ENCODE results near the gene CNTNAP2. TPM values are rescaled to one million over a fixed set of nuclear protein-coding genes. Genes with fewer than 3 reads are reported as not detected.

Gene CNTNAP2
- total RNA-seq, 2 experiments from 2014 or later = not detected

DNA sequence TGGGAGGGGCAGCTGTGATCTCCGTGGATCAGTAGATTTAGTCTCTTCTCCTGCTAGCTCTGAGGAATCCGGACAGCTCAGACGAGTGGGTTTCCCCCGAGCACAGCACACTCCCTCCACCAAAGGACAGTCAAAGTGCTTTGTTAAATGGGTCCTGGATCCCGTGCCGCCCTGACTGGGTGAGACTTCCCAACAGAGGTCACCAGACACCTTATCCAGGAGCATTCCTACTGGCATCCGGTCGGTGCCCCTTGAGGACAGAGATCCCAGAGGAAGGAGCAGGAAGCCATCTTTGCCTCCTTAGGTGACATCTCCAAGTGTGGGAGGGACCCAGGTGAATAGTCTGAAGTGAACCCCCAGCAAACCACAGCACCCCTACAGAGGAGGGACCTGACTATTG lies 1148.9 kb downstream of the CNTNAP2 start:
- Mint-ChIP-seq H3K27ac (no peak overlapping the region), H3K27me3 (no peaks in the 10 kb centered on the region), H3K9me3 (peaks cover 5% of the 10 kb centered on the region), H3K36me3 (no peaks in the 10 kb centered on the region), H3K4me3 (no peak overlapping the region), H3K4me1 (ENCODE audit: low read depth) (no peaks in the 10 kb centered on the region)
- intact Hi-C loops (cut with micrococcal nuclease) = no loop called here
- ChIA-PET CTCF (no interaction called here), POLR2A (no interaction called here)
- no peak for DNase-seq

DNA sequence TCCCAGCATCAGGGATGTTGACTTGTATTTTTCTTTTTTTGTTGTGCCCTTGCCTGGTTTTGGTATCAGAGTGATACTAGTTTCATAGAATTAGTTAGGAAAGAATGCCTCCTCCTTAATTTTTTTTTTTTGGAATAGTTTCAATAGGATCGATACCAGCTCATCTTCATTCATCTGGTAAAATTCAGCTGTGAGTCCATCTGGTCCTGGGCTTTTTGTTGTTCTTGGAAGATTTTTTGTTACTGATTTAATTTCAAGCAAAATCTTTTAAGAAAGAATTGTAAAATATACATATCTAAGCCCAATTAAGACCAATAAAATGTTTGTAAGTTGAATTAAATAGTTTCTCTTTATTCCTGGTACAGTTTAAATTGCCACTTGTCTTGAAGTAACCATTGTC lies 1159.5 kb downstream of the CNTNAP2 start:
- Mint-ChIP-seq H3K27ac (no peak overlapping the region), H3K27me3 (no peaks in the 10 kb centered on the region), H3K4me1 (ENCODE audit: low read depth) (no peaks in the 10 kb centered on the region), H3K4me3 (no peak overlapping the region), H3K36me3 (no peaks in the 10 kb centered on the region), H3K9me3 (peaks cover 24% of the 10 kb centered on the region)
- intact Hi-C loops (cut with micrococcal nuclease) = no loop called here
- CTCF ChIA-PET = no interaction called here
- POLR2A ChIA-PET = no interaction called here
- no peak for DNase-seq

GRCh38 chr7:147276783-147277370 lies 1160.3 kb downstream of the CNTNAP2 start:
- CTCF ChIA-PET = no interaction called here
- intact Hi-C loops (cut with micrococcal nuclease) = no loop called here
- H3K36me3 Mint-ChIP-seq = no peaks in the 10 kb centered on the region
- POLR2A ChIA-PET = no interaction called here
- no peak overlapping the region for H3K27ac Mint-ChIP-seq
- peaks cover 21% of the 10 kb centered on the region for H3K9me3 Mint-ChIP-seq
- H3K27me3 Mint-ChIP-seq = no peaks in the 10 kb centered on the region
- DNase-seq = no peak
- H3K4me3 Mint-ChIP-seq = no peak overlapping the region
- no peaks in the 10 kb centered on the region for H3K4me1 Mint-ChIP-seq (ENCODE audit: low read depth)

- intact Hi-C loops (cut with micrococcal nuclease) = no loop called here
These were observed 1162.9 kb downstream of the CNTNAP2 start for GRCh38 chr7:147279514-147279913.

DNA sequence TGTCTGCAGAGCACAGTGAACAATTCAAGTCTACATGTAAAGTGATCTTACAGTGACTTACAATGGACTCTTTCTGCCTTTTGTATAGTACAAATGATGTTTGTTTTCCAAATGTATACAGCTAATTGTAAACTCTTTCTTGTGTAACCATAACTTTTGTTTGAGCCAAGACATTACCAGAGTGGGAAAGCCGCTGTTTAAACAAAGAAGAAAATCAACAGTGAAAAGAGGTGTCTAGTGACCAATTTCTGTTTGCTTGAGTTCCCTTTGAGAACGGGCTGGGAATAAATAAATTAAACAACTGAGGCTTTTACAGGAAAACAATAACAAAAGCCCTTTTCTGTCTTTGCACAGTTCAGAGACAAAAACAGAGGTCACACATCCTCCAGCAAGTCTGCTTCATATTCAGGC lies 1163.4 kb downstream of the CNTNAP2 start:
- Mint-ChIP-seq H3K27ac (no peak overlapping the region), H3K4me3 (no peak overlapping the region), H3K27me3 (no peaks in the 10 kb centered on the region), H3K36me3 (no peaks in the 10 kb centered on the region), H3K9me3 (peaks cover 6% of the 10 kb centered on the region), H3K4me1 (ENCODE audit: low read depth) (no peaks in the 10 kb centered on the region)
- no peak for DNase-seq
- intact Hi-C loops (cut with micrococcal nuclease) = no loop called here
- POLR2A ChIA-PET = no interaction called here
- CTCF ChIA-PET = no interaction called here

More at GRCh38 chr7:147279514-147279913, 1162.9 kb downstream of the CNTNAP2 start:
- Mint-ChIP-seq H3K27ac (no peak overlapping the region), H3K9me3 (peaks cover 8% of the 10 kb centered on the region), H3K27me3 (no peaks in the 10 kb centered on the region), H3K4me3 (no peak overlapping the region), H3K36me3 (no peaks in the 10 kb centered on the region), H3K4me1 (ENCODE audit: low read depth) (no peaks in the 10 kb centered on the region)
- ChIA-PET POLR2A (no interaction called here), CTCF (no interaction called here)
- no peak for DNase-seq

- H3K4me1 Mint-ChIP-seq (ENCODE audit: low read depth) = no peaks in the 10 kb centered on the region
- H3K9me3 Mint-ChIP-seq = peaks cover 6% of the 10 kb centered on the region
- POLR2A ChIA-PET = no interaction called here
- no peak for DNase-seq
- H3K27me3 Mint-ChIP-seq = no peaks in the 10 kb centered on the region
- intact Hi-C loops (cut with micrococcal nuclease) = no loop called here
- no peaks in the 10 kb centered on the region for H3K36me3 Mint-ChIP-seq
- no peak overlapping the region for H3K27ac Mint-ChIP-seq
- CTCF ChIA-PET = no interaction called here
- H3K4me3 Mint-ChIP-seq = no peak overlapping the region
These were observed 1165.6 kb downstream of the CNTNAP2 start for GRCh38 chr7:147282204-147282603.

DNA sequence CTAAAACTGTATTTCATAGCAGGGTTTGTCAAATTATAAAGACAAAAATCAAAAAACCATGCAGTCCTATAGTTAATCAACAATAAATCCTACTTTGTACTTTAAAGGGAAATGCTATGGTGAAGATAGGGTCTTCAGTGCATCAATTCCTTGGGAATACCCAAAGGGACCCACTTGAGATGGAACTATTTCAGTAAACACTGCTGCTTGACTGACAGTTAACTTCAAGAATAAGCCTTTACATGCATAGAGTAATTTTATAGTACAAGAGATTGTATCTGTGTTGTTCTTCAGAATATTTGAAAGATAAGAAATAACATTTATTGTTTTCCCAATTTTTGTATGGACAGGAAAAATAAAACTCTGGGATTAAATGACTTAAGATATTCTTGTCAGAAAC lies 1179.6 kb downstream of the CNTNAP2 start:
- Mint-ChIP-seq H3K27ac (no peak overlapping the region), H3K27me3 (no peaks in the 10 kb centered on the region), H3K36me3 (no peaks in the 10 kb centered on the region), H3K9me3 (peaks cover 5% of the 10 kb centered on the region), H3K4me1 (ENCODE audit: low read depth) (no peaks in the 10 kb centered on the region), H3K4me3 (no peak overlapping the region)
- ChIA-PET POLR2A (no interaction called here), CTCF (no interaction called here)
- intact Hi-C loops (cut with micrococcal nuclease) = no loop called here
- DNase-seq = no peak

- Mint-ChIP-seq H3K27me3 (no peaks in the 10 kb centered on the region), H3K36me3 (no peaks in the 10 kb centered on the region), H3K27ac (no peak overlapping the region), H3K4me3 (no peak overlapping the region), H3K4me1 (ENCODE audit: low read depth) (no peaks in the 10 kb centered on the region), H3K9me3 (peaks cover 5% of the 10 kb centered on the region)
- ChIA-PET POLR2A (no interaction called here), CTCF (no interaction called here)
- DNase-seq = no peak
- intact Hi-C loops (cut with micrococcal nuclease) = no loop called here
These were observed 1180.4 kb downstream of the CNTNAP2 start for GRCh38 chr7:147296986-147297385.

- POLR2A ChIA-PET = no interaction called here
- no peak for DNase-seq
- no peak overlapping the region for H3K4me3 Mint-ChIP-seq
- H3K9me3 Mint-ChIP-seq = peaks cover 5% of the 10 kb centered on the region
- CTCF ChIA-PET = no interaction called here
- intact Hi-C loops (cut with micrococcal nuclease) = no loop called here
- H3K36me3 Mint-ChIP-seq = no peaks in the 10 kb centered on the region
- H3K27ac Mint-ChIP-seq = no peak overlapping the region
- H3K27me3 Mint-ChIP-seq = no peaks in the 10 kb centered on the region
- no peaks in the 10 kb centered on the region for H3K4me1 Mint-ChIP-seq (ENCODE audit: low read depth)
These were observed 1182.0 kb downstream of the CNTNAP2 start for GRCh38 chr7:147298611-147299043.

- Mint-ChIP-seq H3K4me3 (no peak overlapping the region), H3K9me3 (peaks cover 2% of the 10 kb centered on the region), H3K4me1 (ENCODE audit: low read depth) (no peaks in the 10 kb centered on the region), H3K27me3 (no peaks in the 10 kb centered on the region), H3K27ac (no peak overlapping the region), H3K36me3 (no peaks in the 10 kb centered on the region)
- ChIA-PET CTCF (no interaction called here), POLR2A (no interaction called here)
- DNase-seq = no peak
- intact Hi-C loops (cut with micrococcal nuclease) = no loop called here
These were observed 1183.7 kb downstream of the CNTNAP2 start for GRCh38 chr7:147300293-147300692.

DNA sequence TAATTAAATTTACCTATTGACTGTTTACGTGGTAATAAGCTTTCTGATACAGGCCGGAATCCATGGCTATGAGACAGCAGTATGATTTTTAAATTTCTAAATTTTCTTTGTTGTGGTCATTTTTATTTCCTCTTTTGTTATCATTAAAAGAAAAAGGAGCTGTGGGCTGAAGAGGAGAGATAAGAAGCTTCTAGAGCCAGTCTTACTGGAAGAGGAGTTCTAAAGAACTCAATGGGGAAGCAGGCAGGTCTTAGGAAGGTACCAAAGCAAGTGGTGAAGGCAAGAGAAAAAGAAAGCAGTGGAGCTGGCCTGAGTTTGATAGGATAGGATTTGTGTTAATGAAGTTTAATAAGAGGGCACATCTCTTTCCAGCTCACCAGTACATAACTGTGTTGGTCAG lies 1187.8 kb downstream of the CNTNAP2 start:
- H3K27me3 Mint-ChIP-seq = no peaks in the 10 kb centered on the region

DNA sequence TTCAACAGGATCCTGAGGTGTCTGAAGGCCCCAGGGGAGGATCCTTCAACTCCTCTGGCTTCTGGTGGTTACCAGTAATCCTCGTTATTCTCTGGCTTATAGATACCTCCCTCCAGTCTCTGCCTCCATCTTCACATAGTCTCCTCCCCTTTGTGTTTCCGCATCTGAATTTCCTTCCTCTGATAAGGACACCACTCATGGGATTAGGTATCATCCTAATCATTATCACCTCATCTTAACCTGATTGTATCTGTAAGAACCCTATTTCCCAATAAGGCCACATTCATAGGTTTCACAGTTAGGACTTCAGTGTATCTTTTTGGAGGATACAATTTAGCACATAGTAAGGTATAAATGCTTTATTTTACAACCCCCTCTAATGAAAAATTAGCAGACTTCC lies 1189.2 kb downstream of the CNTNAP2 start:
- H3K27ac Mint-ChIP-seq = no peak overlapping the region
- intact Hi-C loops (cut with micrococcal nuclease) = no loop called here
- POLR2A ChIA-PET = no interaction called here
- peaks cover 2% of the 10 kb centered on the region for H3K9me3 Mint-ChIP-seq
- no peak overlapping the region for H3K4me3 Mint-ChIP-seq
- H3K27me3 Mint-ChIP-seq = no peaks in the 10 kb centered on the region
- CTCF ChIA-PET = no interaction called here
- no peaks in the 10 kb centered on the region for H3K4me1 Mint-ChIP-seq (ENCODE audit: low read depth)
- no peak for DNase-seq
- no peaks in the 10 kb centered on the region for H3K36me3 Mint-ChIP-seq

More for the DNA sequence above, 1187.8 kb downstream of the CNTNAP2 start:
- Mint-ChIP-seq H3K27ac (no peak overlapping the region), H3K4me3 (no peak overlapping the region), H3K4me1 (ENCODE audit: low read depth) (no peaks in the 10 kb centered on the region), H3K9me3 (peaks cover 2% of the 10 kb centered on the region), H3K36me3 (no peaks in the 10 kb centered on the region)
- intact Hi-C loops (cut with micrococcal nuclease) = no loop called here
- no peak for DNase-seq
- ChIA-PET CTCF (no interaction called here), POLR2A (no interaction called here)

GRCh38 chr7:147308539-147308938 lies 1191.9 kb downstream of the CNTNAP2 start:
- Mint-ChIP-seq H3K4me1 (ENCODE audit: low read depth) (no peaks in the 10 kb centered on the region), H3K27me3 (no peaks in the 10 kb centered on the region), H3K4me3 (no peak overlapping the region), H3K36me3 (no peaks in the 10 kb centered on the region), H3K9me3 (peaks cover 2% of the 10 kb centered on the region), H3K27ac (no peak overlapping the region)
- DNase-seq = no peak
- intact Hi-C loops (cut with micrococcal nuclease) = no loop called here
- POLR2A ChIA-PET = no interaction called here
- CTCF ChIA-PET = no interaction called here

DNA sequence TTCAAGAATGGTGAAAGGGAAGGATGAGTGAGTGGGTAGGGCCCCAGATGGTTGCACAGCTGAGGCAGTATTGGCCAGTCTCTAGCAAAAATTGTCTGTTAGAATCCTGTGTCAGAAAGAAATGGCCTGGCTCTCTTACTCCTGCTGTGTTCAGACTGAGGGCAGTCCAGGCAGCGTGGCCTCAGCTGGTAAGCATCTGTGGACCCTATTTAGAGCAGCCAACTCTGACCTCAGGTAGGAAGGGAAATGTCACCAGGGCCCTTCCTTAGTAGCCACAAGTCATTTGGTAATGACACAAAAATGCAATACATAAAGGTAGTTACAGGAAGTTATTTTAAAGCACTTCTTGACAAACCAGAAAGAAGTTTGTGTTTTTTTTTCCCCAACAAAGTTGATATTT lies 1194.7 kb downstream of the CNTNAP2 start:
- Mint-ChIP-seq H3K27ac (no peak overlapping the region), H3K36me3 (no peaks in the 10 kb centered on the region), H3K9me3 (peaks cover 3% of the 10 kb centered on the region), H3K27me3 (no peaks in the 10 kb centered on the region), H3K4me3 (no peak overlapping the region), H3K4me1 (ENCODE audit: low read depth) (no peaks in the 10 kb centered on the region)
- ChIA-PET CTCF (no interaction called here), POLR2A (no interaction called here)
- intact Hi-C loops (cut with micrococcal nuclease) = no loop called here
- no peak for DNase-seq
